IMR-90 (cell line): ENCODE results near the gene TSPAN14. TPM values are rescaled to one million over a fixed set of nuclear protein-coding genes. Genes with fewer than 3 reads are reported as not detected.

ENCODE experiments used
- ATAC-seq: fragments of 200-7000 bp; cut with Tn5 transposase; 2 replicates; pipeline ENCODE4 v1.9.1; 2020; ENCODE audit warnings: low read depth, mild to moderate bottlenecking, moderate library complexity
- BruUV-seq: library from RNA; stranded (reverse); fragments of 400-500 nt; replicated peaks from 2 replicates; lab custom pipeline; 2021; lab: Mats Ljungman, UMichigan
- CTCF ChIA-PET: fragments of 300-600 bp; formaldehyde crosslinking; extraction: SDS; loops from one replicate; lab custom pipeline; 2021; ENCODE audit warnings: antibody characterized with exemption; lab: Yijun Ruan, JAX
- POLR2A ChIA-PET: fragments of 300-600 bp; sonication (Branson Sonifier 250); formaldehyde crosslinking; loops from one replicate; lab custom pipeline; 2022; ENCODE audit warnings: antibody characterized with exemption; ENCODE audit not compliant: unreplicated experiment; lab: Charles Lee
- DNase-seq: peaks from one replicate; pipeline ENCODE4 v3.0.0; 2013
- H2AFZ ChIP-seq: replicated peaks from 2 replicates; pipeline ENCODE3; 2013; ENCODE audit warnings: low read length, mild to moderate bottlenecking; ENCODE audit not compliant: poor library complexity
- H2AK5ac ChIP-seq: 2 replicates; pipeline ENCODE4 v1.6.1; 2013; ENCODE audit warnings: low read depth, low read length, inconsistent platforms
- H2AK9ac ChIP-seq: replicated peaks from 2 replicates; pipeline ENCODE3; 2013; ENCODE audit warnings: mild to moderate bottlenecking, low read depth, low read length, moderate library complexity; ENCODE audit not compliant: poor library complexity
- H2BK120ac ChIP-seq: 2 replicates; pipeline ENCODE4 v1.6.1; 2013; ENCODE audit warnings: low read depth, low read length, inconsistent platforms
- H2BK15ac ChIP-seq: 3 replicates; pipeline ENCODE4 v1.6.1; 2013; ENCODE audit warnings: low read depth, low read length, inconsistent platforms
- H2BK20ac ChIP-seq: 2 replicates; pipeline ENCODE4 v1.6.1; 2013; ENCODE audit warnings: low read depth, mild to moderate bottlenecking, inconsistent platforms, low read length, moderate library complexity
- H2BK5ac ChIP-seq: 2 replicates; pipeline ENCODE4 v1.6.1; 2013; ENCODE audit warnings: mild to moderate bottlenecking, low read depth, low read length, inconsistent platforms; ENCODE audit not compliant: poor library complexity, severe bottlenecking
- H3K14ac ChIP-seq: replicated peaks from 2 replicates; pipeline ENCODE4 v1.6.1; 2013; ENCODE audit warnings: low read depth, low read length, inconsistent platforms
- H3K18ac ChIP-seq: 2 replicates; pipeline ENCODE4 v1.6.1; 2013; ENCODE audit warnings: low read depth, low read length, control low read depth
- H3K23ac ChIP-seq: 2 replicates; pipeline ENCODE4 v1.6.1; 2013; ENCODE audit warnings: low read depth, low read length, inconsistent platforms
- H3K27ac ChIP-seq: 2 replicates; pipeline ENCODE4 v1.5.1; 2013; ENCODE audit warnings: mild to moderate bottlenecking, control low read depth, low read length; ENCODE audit not compliant: insufficient read depth
- H3K27me3 ChIP-seq: 2 replicates; pipeline ENCODE4 v1.6.1; 2013; ENCODE audit warnings: low read length; ENCODE audit not compliant: control insufficient read depth, insufficient read depth
- H3K36me3 ChIP-seq: 2 replicates; pipeline ENCODE4 v1.6.1; 2013; ENCODE audit warnings: low read length, mixed read lengths; ENCODE audit not compliant: control insufficient read depth, insufficient read depth
- H3K4ac ChIP-seq: 2 replicates; pipeline ENCODE4 v1.6.1; 2013; ENCODE audit warnings: low read depth, low read length, inconsistent platforms
- H3K4me1 ChIP-seq: 2 replicates; pipeline ENCODE4 v1.6.1; 2013; ENCODE audit warnings: low read length, mixed read lengths; ENCODE audit not compliant: control insufficient read depth, insufficient read depth
- H3K4me2 ChIP-seq: 2 replicates; pipeline ENCODE4 v1.6.1; 2013; ENCODE audit warnings: low read depth, mild to moderate bottlenecking, control low read depth, low read length, moderate library complexity
- H3K4me3 ChIP-seq: 2 replicates; pipeline ENCODE4 v1.5.1; 2013; ENCODE audit warnings: low read depth, mild to moderate bottlenecking, control low read depth, low read length, moderate library complexity; ENCODE audit not compliant: insufficient read depth
- H3K56ac ChIP-seq: 2 replicates; pipeline ENCODE4 v1.6.1; 2013; ENCODE audit warnings: low read length, inconsistent platforms; ENCODE audit not compliant: insufficient read depth; ENCODE audit errors: extremely low read depth
- H3K79me1 ChIP-seq, 2 experiments: 2 replicates each; pipeline ENCODE4 v1.6.1; 2013; ENCODE audit warnings: low read length in 2 of 2, inconsistent platforms in 1 of 2, low read depth in 1 of 2
- H3K9ac ChIP-seq: 2 replicates; pipeline ENCODE4 v1.6.1; 2013; ENCODE audit warnings: low read depth, low read length, control low read depth
- H3K9me1 ChIP-seq: 2 replicates; pipeline ENCODE4 v1.6.1; 2013; ENCODE audit warnings: low read length, inconsistent platforms; ENCODE audit not compliant: insufficient read depth
- H3K9me3 ChIP-seq: 2 replicates; pipeline ENCODE4 v1.6.1; 2013; ENCODE audit warnings: low read length; ENCODE audit not compliant: control insufficient read depth, insufficient read depth
- H4K20me1 ChIP-seq: 2 replicates; pipeline ENCODE4 v1.6.1; 2013; ENCODE audit warnings: low read length, inconsistent platforms; ENCODE audit not compliant: insufficient read depth
- H4K5ac ChIP-seq: 2 replicates; pipeline ENCODE4 v1.6.1; 2013; ENCODE audit warnings: mild to moderate bottlenecking, low read depth, low read length, control low read depth
- H4K8ac ChIP-seq, 2 experiments: 2 replicates each; pipeline ENCODE4 v1.6.1; 2013; ENCODE audit warnings: low read depth in 2 of 2, low read length in 2 of 2, control low read depth in 1 of 2, inconsistent platforms in 1 of 2
- H4K91ac ChIP-seq: 2 replicates; pipeline ENCODE4 v1.6.1; 2013; ENCODE audit warnings: low read depth, low read length, inconsistent platforms; ENCODE audit not compliant: insufficient read depth
- CTCF ChIP-seq: conservative IDR thresholded peaks from 2 replicates; pipeline ENCODE4 v1.5.1; 2012; ENCODE audit warnings: mild to moderate bottlenecking, low read depth, low read length, improper control_type of control experiment
- MAFK ChIP-seq: IDR thresholded peaks from 2 replicates; pipeline ENCODE4 v1.6.1; 2012; ENCODE audit warnings: low read depth, low read length, improper control_type of control experiment
- MAZ ChIP-seq: IDR thresholded peaks from 2 replicates; pipeline ENCODE4 v1.6.1; 2012; ENCODE audit warnings: low read depth, mild to moderate bottlenecking, low read length, improper control_type of control experiment, moderate library complexity, borderline replicate concordance
- MXI1 ChIP-seq: IDR thresholded peaks from 2 replicates; pipeline ENCODE4 v1.6.1; 2012; ENCODE audit warnings: low read depth, mild to moderate bottlenecking, low read length, moderate library complexity, borderline replicate concordance
- POLR2A ChIP-seq: IDR thresholded peaks from 2 replicates; pipeline ENCODE4 v1.6.1; 2012; ENCODE audit warnings: mild to moderate bottlenecking, low read depth, low read length
- RAD21 ChIP-seq: IDR thresholded peaks from 2 replicates; pipeline ENCODE4 v1.6.1; 2012; ENCODE audit warnings: low read length, improper control_type of control experiment
- RCOR1 ChIP-seq: IDR thresholded peaks from 2 replicates; pipeline ENCODE4 v1.6.1; 2012; ENCODE audit warnings: mild to moderate bottlenecking, low read length, improper control_type of control experiment; ENCODE audit not compliant: insufficient replicate concordance
- SMC3 ChIP-seq: fragments of 150-350 bp; IDR thresholded peaks from 2 replicates; pipeline ENCODE4 v1.6.1; 2016; ENCODE audit warnings: low read depth, mild to moderate bottlenecking, antibody characterized with exemption, low read length, moderate library complexity
- USF2 ChIP-seq: fragments of 150-350 bp; IDR thresholded peaks from 2 replicates; pipeline ENCODE4 v1.6.1; 2017; ENCODE audit warnings: mild to moderate bottlenecking, antibody characterized with exemption, low read length, low read depth
- whole genome bisulfite sequencing, 2 experiments: methylation state at CpG; one replicate each; pipeline versions ENCODE4 v1.1.5 to v1.1.7; 2013; ENCODE audit warnings: missing lambda C conversion rate in 2 of 2; ENCODE audit not compliant: insufficient read length in 1 of 2; ENCODE audit errors: extremely low coverage in 2 of 2; 5-methylcytosine and 5-hydroxymethylcytosine counted together
- dilution Hi-C: fragments of 300-500 bp; cut with HindIII; formaldehyde crosslinking; loops from one replicate; pipeline ENCODE4 v1.14.3; 2018; ENCODE audit warnings: low sequenced_read_pairs; ENCODE audit not compliant: unreplicated experiment
- in situ Hi-C: fragments of 300-500 bp; cut with MboI; formaldehyde crosslinking; loops from 3 replicates; pipeline ENCODE4 v1.14.3; 2019; ENCODE audit warnings: low sequenced_read_pairs, inconsistent platforms, mixed read lengths
- intact Hi-C: fragments of 100-400 bp; cut with micrococcal nuclease; formaldehyde crosslinking; loops from 2 replicates; pipeline ENCODE4 v1.10.0; 2022
- polyA plus RNA-seq, 3 experiments: library from polyadenylated mRNA; depleted of rRNA; stranded (reverse); fragments of >200 nt; gene quantifications; 2 replicates each; pipeline ENCODE4 v1.2.3, GENCODE V29; 2012; ENCODE audit warnings: low replicate concordance in 1 of 3
- total RNA-seq: library from RNA; depleted of rRNA; stranded (reverse); fragments of >200 nt; gene quantifications from 2 replicates; pipeline ENCODE4 v1.2.3, GENCODE V29; 2012

TSPAN14 gene
- total and polyA plus RNA-seq, 2 of the 4 experiments (the other 2 are of a cell fraction): 18.5 to 43.0 TPM

- in situ Hi-C loops (no loop called here), intact Hi-C loops (no loop called here), dilution Hi-C loops (no loop called here)
- no peak for DNase-seq
- Histone ChIP-seq H4K8ac (peak overlapping the region; percentile 24 to 66; a peak in 2 of 4 replicates), H3K56ac (peak overlapping the region; percentile 16; the same call in 1 of the 2 replicates), H3K4me3 (no peak overlapping the region), H3K23ac (peak overlapping the region; percentile 80), H3K4ac (peak overlapping the region; percentile 84), H3K4me1 (peaks cover 31% of the 10 kb centered on the region), H2AK5ac (peak overlapping the region; percentile 87), H3K9me3 (no peaks in the 10 kb centered on the region), H2BK120ac (peak overlapping the region; percentile 80), H3K9ac (no peak overlapping the region), H4K91ac (peak overlapping the region; percentile 74), H2AK9ac (peak overlapping the region; percentile 83), H3K9me1 (peaks cover 32% of the 10 kb centered on the region), H2BK20ac (peak overlapping the region; percentile 39; the same call in 1 of the 2 replicates), H3K4me2 (no peak overlapping the region), H4K5ac (no peak overlapping the region), H3K27me3 (no peaks in the 10 kb centered on the region), H2AFZ (peak overlapping the region; percentile 46), H3K79me1 (peaks cover 22 to 70% of the 10 kb centered on the region in 2 experiments), H2BK15ac (peak overlapping the region; percentile 31; the same call in 2 of the 3 replicates), H4K20me1 (peaks cover 7% of the 10 kb centered on the region; the same call in 1 of the 2 replicates), H3K36me3 (peaks cover 11% of the 10 kb centered on the region), H2BK5ac (peak overlapping the region; percentile 74), H3K18ac (no peak overlapping the region), H3K27ac (peak overlapping the region; percentile 13; the same call in 1 of the 2 replicates), H3K14ac (peak overlapping the region; percentile 51)
- WGBS, 2 experiments: 100% methylated on average over 1 of the region's 13 CpGs; no CpG with 5 or more reads in 1 of the 2 experiments
- CTCF ChIA-PET: interaction anchor here (1.2 to 3.5 kb wide), 3 partner anchors 25 to 62 kb away, joined by 3 to 32 read pairs (median 20); no protein-coding TSS in a partner anchor
- no TSS peak for BruUV-seq
- TF ChIP-seq RCOR1 (no peak), CTCF (no peak), MAFK (no peak), MAZ (no peak), MXI1 (no peak), SMC3 (no peak), POLR2A (no peak), USF2 (no peak), RAD21 (no peak)
- no peak for ATAC-seq
- POLR2A ChIA-PET: no interaction called here
Measured at GRCh38 chr10:80506836-80507487, 52.9 kb downstream of the TSPAN14 start.
